ENCODE results near the gene GPR132.

GPR132 gene

DNA sequence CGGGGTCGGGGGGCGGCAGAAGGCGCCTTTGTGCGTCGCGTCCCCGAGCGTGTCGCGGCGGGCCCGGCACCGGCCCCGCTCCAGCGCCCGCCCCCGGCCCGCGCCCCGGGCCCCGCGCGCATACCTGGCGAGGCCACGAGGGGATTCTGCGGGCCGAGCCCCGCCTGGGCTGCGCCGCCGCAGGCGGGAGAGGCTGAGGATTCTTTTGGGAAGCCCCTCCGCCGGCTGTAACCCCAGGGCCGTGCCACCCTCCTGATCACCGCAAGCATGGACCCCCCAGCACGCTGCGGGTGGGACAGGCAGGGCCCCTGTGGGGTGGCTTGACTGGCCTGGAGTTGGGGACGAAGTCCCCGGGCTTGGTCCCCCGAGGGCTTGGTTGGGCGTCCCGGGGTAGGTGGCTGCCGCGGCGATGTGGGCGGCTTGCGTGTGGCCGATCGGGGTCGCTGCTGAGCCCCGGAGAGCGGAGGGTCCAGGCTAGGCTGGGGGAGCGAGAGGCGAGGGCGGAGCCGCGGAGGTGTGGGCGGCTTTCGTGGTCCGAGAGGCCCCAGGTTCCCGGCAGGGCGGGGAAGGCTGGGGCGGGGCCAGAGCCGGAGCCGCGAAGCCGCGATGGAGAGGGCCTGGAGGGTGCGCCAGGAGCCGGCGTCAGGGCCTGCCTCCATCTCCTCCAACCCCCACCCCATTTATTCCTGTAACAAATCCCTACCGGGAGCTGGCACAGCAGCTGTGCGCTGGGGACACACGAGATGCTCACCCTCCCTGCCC lies 28.4 kb upstream of the GPR132 start:
- Histone ChIP-seq H3K9me3 (replicated peaks in 1 of 11) (peaks cover 0 to 5% (median 0%) of the 10 kb centered on the region in 11 experiments; a peak in 1 of 22 replicates), H3K4me2 (peak overlapping the region; percentile 92 to 100 (median 98)), H3K9ac (peak overlapping the region; percentile 74 to 84 (median 81)), H4K20me1 (peaks cover 0 to 57% (median 28%) of the 10 kb centered on the region in 11 experiments; a peak in 19 of 22 replicates), H3K4me1 (peaks cover 28 to 85% (median 70%) of the 10 kb centered on the region in 10 experiments), H3K4me3 (peak overlapping the region; percentile 62 to 79 (median 72)), H3K27me3 (peaks cover 0 to 4% (median 2%) of the 10 kb centered on the region in 11 experiments; a peak in 9 of 22 replicates), H3K27ac (peak overlapping the region; percentile 37 to 80 (median 74); a peak in 21 of 22 replicates), H3K36me3 (peaks cover 0 to 6% (median 0%) of the 10 kb centered on the region in 11 experiments; a peak in 3 of 22 replicates)
- no peak for TF ChIP-seq Cebpa-rat (IDR thresholded peaks at IDR 0.05)

DNA sequence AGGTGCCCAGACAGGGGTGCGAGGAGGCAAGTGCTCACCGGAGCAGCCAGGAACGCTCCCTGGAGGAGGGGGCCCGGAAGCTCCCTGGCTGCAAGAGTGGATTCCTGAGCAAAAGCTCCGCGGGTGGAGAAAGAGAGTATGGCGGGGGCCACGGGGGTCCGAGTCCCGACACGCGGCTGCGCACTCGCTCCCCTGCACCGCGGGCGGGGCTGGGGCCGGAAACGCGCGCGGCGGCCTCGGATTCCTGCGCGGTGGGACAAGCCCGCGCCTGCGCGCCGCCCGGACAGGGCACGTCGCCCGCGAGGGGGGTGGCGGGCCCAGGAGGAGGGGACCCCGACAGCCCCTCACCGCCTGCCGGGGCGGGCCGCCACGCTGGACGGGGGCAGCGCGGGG lies 27.8 kb upstream of the GPR132 start:
- Histone ChIP-seq H3K4me2 (peak overlapping the region; percentile 92 to 100 (median 98)), H3K9ac (peak overlapping the region; percentile 74 to 84 (median 81); a peak in 20 of 22 replicates), H3K27me3 (peaks cover 4 to 10% (median 7%) of the 10 kb centered on the region in 11 experiments; a peak in 20 of 22 replicates), H4K20me1 (peaks cover 0 to 62% (median 33%) of the 10 kb centered on the region in 11 experiments; a peak in 19 of 22 replicates), H3K4me3 (peak overlapping the region; percentile 62 to 79 (median 72)), H3K27ac (peak overlapping the region in 9 of 11 experiments; percentile 37 to 80 (median 74); a peak in 19 of 22 replicates), H3K4me1 (peaks cover 34 to 85% (median 75%) of the 10 kb centered on the region in 10 experiments), H3K9me3 (replicated peaks in 1 of 11) (no peaks in the 10 kb centered on the region), H3K36me3 (peaks cover 0 to 6% (median 0%) of the 10 kb centered on the region in 11 experiments; a peak in 3 of 22 replicates)
- TF ChIP-seq Cebpa-rat (IDR thresholded peaks at IDR 0.05): no peak

DNA sequence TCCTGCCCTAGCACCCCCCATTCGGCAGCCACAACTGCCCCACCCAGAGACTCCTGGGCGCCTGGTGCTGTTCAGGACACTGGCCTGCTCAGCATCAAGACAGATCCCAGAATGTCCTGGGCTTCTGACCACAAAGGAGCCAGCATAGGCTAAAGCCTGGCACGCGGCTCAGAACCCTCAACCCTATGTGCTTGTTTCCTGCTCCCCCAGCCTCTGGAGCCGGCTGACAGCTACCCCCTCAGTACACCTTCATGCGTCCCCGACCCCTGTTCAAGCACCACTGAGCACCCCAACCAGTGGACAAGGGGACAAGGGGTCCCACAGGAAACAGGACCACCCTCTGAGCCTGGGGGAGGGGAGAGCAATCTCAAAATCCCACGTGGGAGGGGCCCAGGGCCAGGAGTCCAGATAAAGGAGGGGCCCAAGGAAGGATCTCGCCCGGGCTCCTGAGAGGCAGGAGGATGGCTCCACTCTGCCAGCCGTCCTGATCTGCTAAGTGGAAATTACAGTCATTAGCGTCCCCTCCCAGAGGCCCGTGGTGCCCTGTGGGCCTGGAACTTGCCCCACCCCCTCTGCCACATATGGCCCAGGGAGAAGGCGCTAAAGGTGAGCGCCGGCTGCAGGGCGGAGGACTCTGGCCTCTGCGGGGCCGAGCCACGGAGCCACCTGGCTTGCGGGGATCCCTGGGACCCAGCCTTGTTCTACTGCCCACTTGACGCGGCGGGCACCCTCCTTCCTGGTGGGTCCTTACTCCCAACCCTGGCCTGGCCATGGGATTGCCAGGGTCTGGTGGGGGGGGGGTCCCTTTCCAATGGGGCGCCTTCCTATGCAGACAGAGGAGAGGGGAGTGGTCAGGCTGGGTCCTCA lies 27.2 kb upstream of the GPR132 start:
- H3K27me3 ChIP-seq: peaks cover 10 to 16% (median 14%) of the 10 kb centered on the region in 11 experiments
- peak overlapping the region in 9 of 10 experiments; percentile 66 to 79 (median 73); a peak in 18 of 20 replicates for H3K4me3 ChIP-seq
- peak overlapping the region; percentile 74 to 84 (median 81); a peak in 17 of 22 replicates for H3K9ac ChIP-seq
- H3K4me2 ChIP-seq: peak overlapping the region; percentile 92 to 100 (median 98)
- H3K27ac ChIP-seq: peak overlapping the region in 6 of 11 experiments; percentile 73 to 80 (median 76); a peak in 11 of 22 replicates
- peaks cover 40 to 85% (median 75%) of the 10 kb centered on the region in 10 experiments for H3K4me1 ChIP-seq
- H3K9me3 ChIP-seq (replicated peaks in 1 of 11): no peaks in the 10 kb centered on the region
- no peak for TF ChIP-seq Cebpa-rat (IDR thresholded peaks at IDR 0.05)
- peaks cover 0 to 63% (median 38%) of the 10 kb centered on the region in 11 experiments; a peak in 19 of 22 replicates for H4K20me1 ChIP-seq
- H3K36me3 ChIP-seq: peaks cover 0 to 6% (median 0%) of the 10 kb centered on the region in 11 experiments; a peak in 3 of 22 replicates

DNA sequence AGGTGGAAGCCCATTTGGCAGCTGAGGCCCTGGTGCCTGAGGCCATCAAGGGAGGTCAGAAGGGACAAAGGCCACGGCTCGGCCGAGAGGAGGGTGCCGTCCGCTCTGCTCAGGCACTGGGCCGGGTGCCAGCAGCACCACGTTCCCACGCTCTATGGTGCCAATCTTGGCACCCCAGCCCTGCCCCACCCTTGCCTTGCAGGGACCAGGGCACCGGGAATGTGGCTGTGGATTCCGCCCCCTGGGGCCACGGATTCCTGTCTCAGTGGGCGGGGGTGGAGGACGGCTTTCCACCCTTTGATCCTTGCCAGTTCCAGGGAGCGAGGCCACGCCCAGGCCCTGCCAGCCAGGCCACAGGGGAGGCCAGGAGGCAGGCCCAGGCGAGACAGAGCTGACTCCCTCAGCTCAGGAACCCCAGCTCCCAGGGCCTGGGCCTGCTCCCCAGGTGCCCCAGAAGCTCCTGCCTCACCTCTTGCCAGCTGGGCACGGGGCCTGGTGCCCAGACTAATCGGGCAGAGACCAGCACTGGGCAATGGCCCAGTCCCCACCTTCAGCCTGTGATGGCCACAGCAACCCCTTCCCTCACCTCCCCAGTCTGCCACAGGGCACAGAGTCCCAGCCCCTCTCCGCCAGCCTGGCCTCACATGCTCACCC lies 26.4 kb upstream of the GPR132 start:
- Histone ChIP-seq H3K9me3 (replicated peaks in 1 of 11) (no peaks in the 10 kb centered on the region), H3K9ac (peak overlapping the region in 5 of 11 experiments; percentile 15 to 84 (median 37); a peak in 4 of 22 replicates), H4K20me1 (peaks cover 0 to 66% (median 38%) of the 10 kb centered on the region in 11 experiments; a peak in 19 of 22 replicates), H3K27ac (peak overlapping the region in 3 of 11 experiments; percentile 12 to 48 (median 23); a peak in 5 of 22 replicates), H3K36me3 (peaks cover 0 to 6% (median 0%) of the 10 kb centered on the region in 11 experiments; a peak in 3 of 22 replicates), H3K4me2 (peak overlapping the region in 10 of 11 experiments; percentile 92 to 100 (median 98); a peak in 19 of 22 replicates), H3K4me3 (no peak overlapping the region), H3K4me1 (peaks cover 41 to 89% (median 80%) of the 10 kb centered on the region in 10 experiments), H3K27me3 (peaks cover 16 to 23% (median 19%) of the 10 kb centered on the region in 11 experiments)
- no peak for TF ChIP-seq Cebpa-rat (IDR thresholded peaks at IDR 0.05)

DNA sequence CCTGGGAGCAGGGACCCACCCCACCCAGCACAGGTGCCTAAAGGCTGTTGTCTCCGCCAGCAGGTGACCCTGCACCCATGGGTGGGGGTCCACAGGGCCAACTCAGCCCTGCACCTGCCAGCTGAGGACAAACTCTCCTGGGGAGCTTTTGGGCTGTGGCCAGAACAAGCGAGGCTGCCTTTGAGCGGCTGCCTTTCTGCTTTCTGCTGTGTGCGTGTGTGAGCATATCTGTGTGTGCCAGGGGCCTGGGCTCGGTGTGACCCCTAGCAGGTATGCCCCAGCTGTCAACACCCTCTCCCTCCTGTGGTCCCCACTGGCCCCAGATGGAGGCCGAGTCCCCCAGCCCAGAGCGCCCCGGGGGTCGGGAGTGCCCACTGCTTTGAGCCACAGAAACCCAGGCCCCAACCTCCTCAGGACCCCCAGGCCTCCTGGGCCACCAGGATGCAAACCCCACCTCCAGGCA lies 25.9 kb upstream of the GPR132 start:
- peaks cover 16 to 23% (median 19%) of the 10 kb centered on the region in 11 experiments for H3K27me3 ChIP-seq
- H3K4me1 ChIP-seq: peaks cover 46 to 94% (median 86%) of the 10 kb centered on the region in 10 experiments
- no peak for TF ChIP-seq Cebpa-rat (IDR thresholded peaks at IDR 0.05)
- H3K9ac ChIP-seq: peak overlapping the region in 2 of 11 experiments; percentile 7 to 27; a peak in 1 of 22 replicates
- H3K36me3 ChIP-seq: peaks cover 0 to 6% (median 0%) of the 10 kb centered on the region in 11 experiments; a peak in 3 of 22 replicates
- H3K4me2 ChIP-seq: peak overlapping the region in 9 of 11 experiments; percentile 7 to 99 (median 98); a peak in 15 of 22 replicates
- no peaks in the 10 kb centered on the region for H3K9me3 ChIP-seq (replicated peaks in 1 of 11)
- no peak overlapping the region; a peak in 1 of 22 replicates for H3K27ac ChIP-seq
- H4K20me1 ChIP-seq: peaks cover 0 to 72% (median 38%) of the 10 kb centered on the region in 11 experiments; a peak in 19 of 22 replicates
- no peak overlapping the region for H3K4me3 ChIP-seq

DNA sequence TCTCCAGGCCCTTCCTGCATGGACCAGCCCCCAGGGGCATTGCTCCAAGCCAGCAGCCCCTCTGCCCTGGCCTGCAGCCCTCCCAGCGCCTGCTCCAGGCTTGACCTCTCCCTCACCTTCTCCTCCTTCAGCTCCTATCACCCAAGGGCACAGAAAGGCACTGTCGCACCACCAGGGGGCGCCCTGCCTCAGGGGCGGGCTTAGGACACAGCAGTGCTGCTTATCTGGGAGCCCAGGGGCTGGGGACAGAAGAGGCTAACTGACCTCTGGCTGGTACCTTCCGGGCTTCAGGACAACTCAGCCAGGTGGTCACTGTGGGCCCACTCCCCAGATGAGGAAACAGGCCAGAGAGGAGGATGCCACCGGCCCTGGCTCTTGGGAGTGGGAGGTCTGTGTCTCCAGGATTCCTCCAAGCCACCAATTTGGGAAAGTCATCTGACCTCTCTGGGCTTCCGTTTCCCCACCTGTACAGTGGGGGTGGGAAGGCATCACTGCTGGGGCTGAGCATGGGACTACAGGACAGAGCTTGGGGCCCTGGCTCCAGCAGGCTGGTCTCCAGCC lies 25.3 kb upstream of the GPR132 start:
- Histone ChIP-seq H3K4me3 (no peak overlapping the region), H3K9ac (peak overlapping the region in 3 of 11 experiments; percentile 7 to 33 (median 27); a peak in 1 of 22 replicates), H3K27ac (no peak overlapping the region), H3K9me3 (replicated peaks in 1 of 11) (no peaks in the 10 kb centered on the region), H4K20me1 (peaks cover 0 to 77% (median 43%) of the 10 kb centered on the region in 11 experiments; a peak in 19 of 22 replicates), H3K27me3 (peaks cover 16 to 23% (median 19%) of the 10 kb centered on the region in 11 experiments), H3K36me3 (peaks cover 0 to 5% (median 0%) of the 10 kb centered on the region in 11 experiments; a peak in 3 of 22 replicates), H3K4me1 (peaks cover 51 to 98% (median 90%) of the 10 kb centered on the region in 10 experiments), H3K4me2 (peak overlapping the region in 9 of 11 experiments; percentile 7 to 99 (median 92); a peak in 17 of 22 replicates)
- TF ChIP-seq Cebpa-rat (IDR thresholded peaks at IDR 0.05): no peak

DNA sequence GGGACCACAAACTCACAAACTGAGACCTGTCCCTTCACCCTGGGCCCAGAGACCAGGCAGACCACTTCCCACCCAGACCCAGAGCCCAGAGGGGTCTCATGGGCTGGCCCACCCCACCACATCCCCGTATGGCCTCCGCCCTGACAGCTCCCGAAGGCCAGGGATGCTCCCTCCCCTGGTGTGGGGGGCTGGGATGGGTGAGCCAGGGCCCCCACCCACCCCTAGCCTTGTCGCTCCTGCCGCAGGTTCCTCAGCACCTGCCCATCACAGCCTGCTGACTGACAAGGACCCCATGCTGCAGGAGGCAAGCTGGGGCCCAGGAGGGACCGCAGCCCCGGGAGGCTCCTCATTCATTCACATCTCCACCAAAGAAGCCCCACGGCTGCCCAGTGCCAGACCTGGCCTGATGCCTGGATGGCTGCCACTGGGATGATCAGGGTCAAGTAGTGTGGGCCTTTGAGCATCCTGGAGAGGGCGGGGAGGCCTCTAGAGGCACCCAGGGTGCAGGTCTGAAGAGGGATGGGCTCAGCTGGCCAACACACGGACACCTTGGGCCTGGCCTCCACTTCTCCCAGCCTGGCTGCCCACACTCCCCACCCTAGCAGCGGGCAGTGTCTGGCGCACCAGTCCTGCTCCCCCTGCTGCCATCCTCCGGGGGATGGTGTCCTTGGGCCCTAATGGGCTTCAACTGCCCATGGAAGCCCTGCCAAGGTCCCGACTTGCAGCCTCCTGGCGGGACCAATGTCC lies 24.7 kb upstream of the GPR132 start:
- no peaks in the 10 kb centered on the region for H3K9me3 ChIP-seq (replicated peaks in 1 of 11)
- H3K27ac ChIP-seq: no peak overlapping the region
- no peaks in the 10 kb centered on the region for H3K36me3 ChIP-seq
- H3K4me1 ChIP-seq: peaks cover 54 to 98% (median 90%) of the 10 kb centered on the region in 10 experiments
- no peak overlapping the region for H3K4me3 ChIP-seq
- no peak for TF ChIP-seq Cebpa-rat (IDR thresholded peaks at IDR 0.05)
- peaks cover 16 to 23% (median 19%) of the 10 kb centered on the region in 11 experiments for H3K27me3 ChIP-seq
- peak overlapping the region in 1 of 11 experiments; percentile 33; a peak in 1 of 22 replicates for H3K9ac ChIP-seq
- peak overlapping the region in 8 of 11 experiments; percentile 28 to 99 (median 94); a peak in 15 of 22 replicates for H3K4me2 ChIP-seq
- H4K20me1 ChIP-seq: peaks cover 0 to 83% (median 49%) of the 10 kb centered on the region in 11 experiments; a peak in 19 of 22 replicates
